BJ (cell line): Measurements from ENCODE around the gene RXRG. TPM values are rescaled to one million over a fixed set of nuclear protein-coding genes. Genes with fewer than 3 reads are reported as not detected.

Experiments used
- CTCF ChIA-PET: fragments of 350-600 bp; formaldehyde crosslinking; extraction: SDS; loops from one replicate; lab custom pipeline; 2021; ENCODE audit warnings: antibody characterized with exemption, inconsistent platforms; lab: Yijun Ruan, JAX
- POLR2A ChIA-PET: fragments of 300-600 bp; sonication (Branson Sonifier 250); formaldehyde crosslinking; extraction: SDS; loops from one replicate; lab custom pipeline; 2021; ENCODE audit warnings: antibody characterized with exemption; lab: Charles Lee
- DNase-seq: peaks from one replicate; pipeline ENCODE4 v3.0.0-alpha.2; 2011; ENCODE audit warnings: low read depth
- H3K27me3 ChIP-seq: 2 replicates; pipeline ENCODE4 v1.6.0; 2011; ENCODE audit warnings: low read length; ENCODE audit not compliant: control insufficient read depth, insufficient read depth
- H3K36me3 ChIP-seq: 2 replicates; pipeline ENCODE4 v1.5.1; 2011; ENCODE audit warnings: low read length; ENCODE audit not compliant: control insufficient read depth, insufficient read depth
- H3K4me3 ChIP-seq: 2 replicates; pipeline ENCODE4 v1.5.1; 2011; ENCODE audit warnings: low read depth, mild to moderate bottlenecking, control low read depth, low read length
- CTCF ChIP-seq: IDR thresholded peaks from 2 replicates; pipeline ENCODE4 v1.5.1; 2011; ENCODE audit warnings: low read depth, mild to moderate bottlenecking, control low read depth, inconsistent platforms, low read length, moderate library complexity; ENCODE audit not compliant: insufficient read depth
- polyA plus RNA-seq: library from polyadenylated mRNA; depleted of rRNA; stranded (reverse); fragments of >200 nt; gene quantifications from 2 replicates; pipeline ENCODE4 v1.2.3, GENCODE V29; 2011

Gene RXRG
- polyA plus RNA-seq, 1 experiment, result not detected

GRCh38 chr1:165452336-165453130 lies 7.6 kb upstream of the RXRG start:
- Histone ChIP-seq H3K4me3 (no peak overlapping the region), H3K36me3 (no peaks in the 10 kb centered on the region), H3K27me3 (no peaks in the 10 kb centered on the region; the same call in 1 of the 2 replicates)
- no peak for DNase-seq
- no peak for TF ChIP-seq CTCF
- CTCF ChIA-PET, result no interaction called here
- POLR2A ChIA-PET, result no interaction called here

- CTCF ChIA-PET, result interaction anchor here (1.8 kb wide), 1 partner anchor 134 kb away, joined by 3 read pairs; no protein-coding TSS in a partner anchor
- Histone ChIP-seq H3K4me3 (no peak overlapping the region), H3K27me3 (no peaks in the 10 kb centered on the region; the same call in 1 of the 2 replicates), H3K36me3 (no peaks in the 10 kb centered on the region)
- DNase-seq, result no peak
- POLR2A ChIA-PET, result no interaction called here
- TF ChIP-seq CTCF, result no peak
These were observed 6.8 kb upstream of the RXRG start for GRCh38 chr1:165451691-165452090.

- ChIA-PET POLR2A (no interaction called here), CTCF (interaction anchor here (1.5 kb wide), 1 partner anchor 56 kb away, joined by 4 read pairs; no protein-coding TSS in a partner anchor)
- H3K36me3 ChIP-seq, result no peaks in the 10 kb centered on the region
- DNase-seq, result no peak
- H3K27me3 ChIP-seq, result peaks cover 5% of the 10 kb centered on the region
- TF ChIP-seq CTCF, result no peak
- no peak overlapping the region for H3K4me3 ChIP-seq
These were observed 4.2 kb upstream of the RXRG start for GRCh38 chr1:165449131-165449530.

GRCh38 chr1:165445388-165445787 lies 462 bp upstream of the RXRG start:
- TF ChIP-seq CTCF, result no peak
- no peak for DNase-seq
- Histone ChIP-seq H3K4me3 (no peak overlapping the region), H3K27me3 (peaks cover 11% of the 10 kb centered on the region), H3K36me3 (no peaks in the 10 kb centered on the region)
- POLR2A ChIA-PET, result no interaction called here
- CTCF ChIA-PET, result no interaction called here

GRCh38 chr1:165443539-165444311 lies 1.2 kb downstream of the RXRG start:
- Histone ChIP-seq H3K36me3 (no peaks in the 10 kb centered on the region), H3K27me3 (peaks cover 12% of the 10 kb centered on the region), H3K4me3 (no peak overlapping the region)
- ChIA-PET POLR2A (no interaction called here), CTCF (no interaction called here)
- TF ChIP-seq CTCF, result no peak
- DNase-seq, result no peak
